Keratinocyte (primary cell): ENCODE measurements around the gene CRTC3. TPM values are rescaled to one million over a fixed set of nuclear protein-coding genes. Genes with fewer than 3 reads are reported as not detected.

Experiments
- DNase-seq: peaks from one replicate; pipeline ENCODE4 v3.0.0-alpha.2; 2011; ENCODE audit warnings: low read depth, missing footprints, low spot score
- FAIRE-seq: peaks from 2 replicates; lab custom pipeline; 2011; peaks lifted over from hg19 to GRCh38; lab: Jason Lieb, UNC
- H2AFZ ChIP-seq: 2 replicates; pipeline ENCODE4 v1.6.0; 2012; ENCODE audit warnings: low read length, control low read depth, inconsistent platforms; ENCODE audit not compliant: control insufficient read depth
- H3K27ac ChIP-seq: 2 replicates; pipeline ENCODE4 v1.5.1; 2011; ENCODE audit warnings: low read length; ENCODE audit not compliant: control insufficient read depth, insufficient read depth
- H3K27me3 ChIP-seq: 3 replicates; pipeline ENCODE4 v1.6.0; 2011; ENCODE audit warnings: low read length; ENCODE audit not compliant: control insufficient read depth, insufficient read depth; ENCODE audit errors: extremely low read depth
- H3K36me3 ChIP-seq, 2 experiments: 2 replicates in 1 of 2; 3 replicates in 1 of 2; pipeline ENCODE4 v1.5.1; 2011; ENCODE audit warnings: low read length in 2 of 2, mild to moderate bottlenecking in 1 of 2; ENCODE audit not compliant: control insufficient read depth in 2 of 2, insufficient read depth in 2 of 2; ENCODE audit errors: extremely low read depth in 1 of 2
- H3K4me1 ChIP-seq: 3 replicates; pipeline ENCODE4 v1.5.1; 2011; ENCODE audit warnings: low read length; ENCODE audit not compliant: control insufficient read depth, insufficient read depth; ENCODE audit errors: extremely low read depth
- H3K4me2 ChIP-seq: 3 replicates; pipeline ENCODE4 v1.6.0; 2011; ENCODE audit warnings: low read depth, low read length; ENCODE audit not compliant: control insufficient read depth, insufficient read depth; ENCODE audit errors: extremely low read depth
- H3K4me3 ChIP-seq, 3 experiments: fragments of 200-600 bp in 1 of 3; sonication (generic) in 1 of 3; 2 replicates in 2 of 3; 3 replicates in 1 of 3; pipeline ENCODE4 v1.5.1; 2011 to 2016; ENCODE audit warnings: low read length in 3 of 3, mild to moderate bottlenecking in 3 of 3, control low read depth in 2 of 3, inconsistent platforms in 1 of 3, low read depth in 1 of 3, mixed read lengths in 1 of 3, mixed run types in 1 of 3, moderate library complexity in 1 of 3; ENCODE audit not compliant: control insufficient read depth in 2 of 3, insufficient read depth in 2 of 3; ENCODE audit errors: extremely low read depth in 1 of 3
- H3K79me2 ChIP-seq: 2 replicates; pipeline ENCODE4 v1.6.0; 2012; ENCODE audit warnings: low read length; ENCODE audit not compliant: control insufficient read depth, insufficient read depth
- H3K9ac ChIP-seq: 3 replicates; pipeline ENCODE4 v1.6.0; 2011; ENCODE audit warnings: low read length; ENCODE audit not compliant: control insufficient read depth, insufficient read depth; ENCODE audit errors: extremely low read depth
- H3K9me1 ChIP-seq: 3 replicates; pipeline ENCODE4 v1.6.0; 2011; ENCODE audit warnings: low read length; ENCODE audit not compliant: control insufficient read depth, insufficient read depth; ENCODE audit errors: extremely low read depth
- H3K9me3 ChIP-seq: 2 replicates; pipeline ENCODE4 v1.5.1; 2012; ENCODE audit warnings: low read depth, low read length; ENCODE audit not compliant: control insufficient read depth
- H4K20me1 ChIP-seq: 3 replicates; pipeline ENCODE4 v1.6.0; 2011; ENCODE audit warnings: low read length; ENCODE audit not compliant: control insufficient read depth, insufficient read depth; ENCODE audit errors: extremely low read depth
- EZH2 ChIP-seq: IDR thresholded peaks from one replicate; pipeline ENCODE4 v1.6.1; 2012; ENCODE audit warnings: inconsistent platforms, mild to moderate bottlenecking, low read length, moderate library complexity
- dilution Hi-C: fragments of 300-500 bp; cut with MboI; formaldehyde crosslinking; loops from one replicate; pipeline ENCODE4 v1.7.0; 2020; ENCODE audit warnings: low sequenced_read_pairs; ENCODE audit not compliant: extremely low pct_ligation_motif_present
- polyA plus RNA-seq, 5 experiments: library from polyadenylated mRNA; depleted of rRNA in 3 of 5; stranded (reverse) in 3 of 5; stranded (forward) in 1 of 5; unstranded in 1 of 5; fragments of >200 nt; gene quantifications; 1 replicate in 1 of 5; 2 replicates in 3 of 5; 3 replicates in 1 of 5; pipeline versions ENCODE4 v1.2.1 to v1.2.3, GENCODE V29; 2011 to 2012; ENCODE audit warnings: missing spikeins in 2 of 5, low read depth in 1 of 5, low replicate concordance in 1 of 5
- TF ChIP-seq, protein P1 (sequence below), 3 experiments: IDR thresholded peaks in 1 of 3; conservative IDR thresholded peaks in 1 of 3; optimal IDR thresholded peaks in 1 of 3; 2 replicates in 2 of 3; 3 replicates in 1 of 3; pipeline versions ENCODE3 to v1.5.1; 2011; ENCODE audit warnings: low read length in 3 of 3, mild to moderate bottlenecking in 3 of 3, moderate library complexity in 2 of 3, control low read depth in 1 of 3, inconsistent platforms in 1 of 3; ENCODE audit not compliant: insufficient read depth in 2 of 3; ENCODE audit errors: extremely low read depth in 1 of 3

CRTC3 gene
- polyA plus RNA-seq, 1 donor (not counting 4 experiments of a cell fraction or from before 2014, with no cell fraction given) = 11.9 TPM

DNA sequence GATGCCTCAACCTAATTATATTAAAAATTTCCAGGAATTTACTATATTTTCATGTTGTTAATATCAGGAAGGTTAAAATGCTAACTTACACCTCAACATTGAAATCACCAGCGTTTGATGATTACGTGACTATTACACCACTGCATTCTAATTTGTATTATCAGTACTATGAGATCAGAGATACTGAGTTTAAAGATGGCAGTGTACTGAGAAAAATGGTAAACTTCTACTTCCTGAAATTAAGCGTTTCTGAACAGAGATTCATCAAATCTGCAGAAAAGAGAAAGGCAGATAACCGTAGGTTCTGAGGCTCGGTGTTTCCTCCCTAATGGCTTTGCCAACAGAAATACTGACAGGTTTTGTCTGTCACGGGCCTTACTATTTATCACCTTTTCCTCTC lies 69.9 kb downstream of the CRTC3 start:
- Histone ChIP-seq H3K9ac (no peak overlapping the region), H3K4me2 (no peak overlapping the region), H3K27me3 (no peaks in the 10 kb centered on the region), H2AFZ (no peak overlapping the region), H3K9me3 (no peaks in the 10 kb centered on the region), H4K20me1 (no peaks in the 10 kb centered on the region), H3K36me3 (peaks cover 5 to 8% of the 10 kb centered on the region in 2 experiments), H3K9me1 (no peaks in the 10 kb centered on the region), H3K27ac (no peak overlapping the region), H3K4me3 (no peak overlapping the region), H3K79me2 (no peaks in the 10 kb centered on the region), H3K4me1 (peaks cover 2% of the 10 kb centered on the region)
- TF ChIP-seq EZH2 = no peak
- TF ChIP-seq, protein P1, sequence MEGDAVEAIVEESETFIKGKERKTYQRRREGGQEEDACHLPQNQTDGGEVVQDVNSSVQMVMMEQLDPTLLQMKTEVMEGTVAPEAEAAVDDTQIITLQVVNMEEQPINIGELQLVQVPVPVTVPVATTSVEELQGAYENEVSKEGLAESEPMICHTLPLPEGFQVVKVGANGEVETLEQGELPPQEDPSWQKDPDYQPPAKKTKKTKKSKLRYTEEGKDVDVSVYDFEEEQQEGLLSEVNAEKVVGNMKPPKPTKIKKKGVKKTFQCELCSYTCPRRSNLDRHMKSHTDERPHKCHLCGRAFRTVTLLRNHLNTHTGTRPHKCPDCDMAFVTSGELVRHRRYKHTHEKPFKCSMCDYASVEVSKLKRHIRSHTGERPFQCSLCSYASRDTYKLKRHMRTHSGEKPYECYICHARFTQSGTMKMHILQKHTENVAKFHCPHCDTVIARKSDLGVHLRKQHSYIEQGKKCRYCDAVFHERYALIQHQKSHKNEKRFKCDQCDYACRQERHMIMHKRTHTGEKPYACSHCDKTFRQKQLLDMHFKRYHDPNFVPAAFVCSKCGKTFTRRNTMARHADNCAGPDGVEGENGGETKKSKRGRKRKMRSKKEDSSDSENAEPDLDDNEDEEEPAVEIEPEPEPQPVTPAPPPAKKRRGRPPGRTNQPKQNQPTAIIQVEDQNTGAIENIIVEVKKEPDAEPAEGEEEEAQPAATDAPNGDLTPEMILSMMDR (optimal IDR thresholded peaks at IDR 0.05 in 1 of 3, IDR thresholded peaks at IDR 0.05 in 1 of 3, conservative IDR thresholded peaks at IDR 0.05 in 1 of 3; ENCODE audit: extremely low read depth in 1 of 3, insufficient read depth in 2 of 3, low read length in 3 of 3) = no peak
- dilution Hi-C loops = no loop called here
- FAIRE-seq = no peak
- no peak for DNase-seq

DNA sequence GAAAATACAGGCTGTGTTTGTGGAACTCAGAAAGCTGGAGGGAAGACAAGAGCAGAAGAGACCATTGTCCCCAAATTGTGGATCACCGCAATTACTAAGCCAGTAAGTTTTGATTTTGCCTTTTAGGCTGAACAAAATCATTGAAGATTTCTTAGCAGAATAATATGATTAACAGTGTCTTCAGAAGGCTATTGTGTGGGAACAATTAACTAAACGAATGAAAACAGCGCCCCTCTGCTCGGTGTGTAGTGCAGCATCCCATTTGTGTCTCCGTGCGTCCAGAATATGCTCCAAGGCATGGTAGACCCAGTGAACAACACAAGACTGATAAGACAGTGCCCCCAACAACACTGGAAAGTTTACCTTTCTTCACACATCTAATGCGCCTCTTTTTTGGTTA lies 71.2 kb downstream of the CRTC3 start:
- Histone ChIP-seq H3K36me3 (peaks cover 5 to 6% of the 10 kb centered on the region in 2 experiments), H3K9ac (no peak overlapping the region), H3K9me3 (no peaks in the 10 kb centered on the region), H3K9me1 (no peaks in the 10 kb centered on the region), H3K27me3 (no peaks in the 10 kb centered on the region), H3K4me2 (no peak overlapping the region), H2AFZ (no peak overlapping the region), H3K4me3 (no peak overlapping the region), H3K79me2 (no peaks in the 10 kb centered on the region), H4K20me1 (no peaks in the 10 kb centered on the region), H3K4me1 (no peaks in the 10 kb centered on the region), H3K27ac (no peak overlapping the region)
- dilution Hi-C loops = no loop called here
- DNase-seq (no peak), FAIRE-seq (no peak)
- TF ChIP-seq, protein P1 (optimal IDR thresholded peaks at IDR 0.05 in 1 of 3, IDR thresholded peaks at IDR 0.05 in 1 of 3, conservative IDR thresholded peaks at IDR 0.05 in 1 of 3; ENCODE audit: extremely low read depth in 1 of 3, insufficient read depth in 2 of 3, low read length in 3 of 3) = no peak
- no peak for TF ChIP-seq EZH2
